ENCODE results near the gene COL23A1.

COL23A1 gene

GRCh38 chr5:178440181-178440580, 150.0 kb downstream of the COL23A1 start:
- H3K9me3 Mint-ChIP-seq: peaks cover 4% of the 10 kb centered on the region
- no peak for TF ChIP-seq CTCF (IDR thresholded peaks at IDR 0.05)
- H3K36me3 Mint-ChIP-seq (ENCODE audit: low read depth): no peaks in the 10 kb centered on the region
- H3K4me1 Mint-ChIP-seq: peaks cover 80% of the 10 kb centered on the region
- H3K27ac Mint-ChIP-seq: no peak overlapping the region
- DNase-seq: no peak
- H3K27me3 Mint-ChIP-seq (ENCODE audit: low read depth, poor library complexity): peaks cover 5% of the 10 kb centered on the region
- H3K4me3 Mint-ChIP-seq: no peak overlapping the region

- peaks cover 4% of the 10 kb centered on the region for H3K27me3 Mint-ChIP-seq (ENCODE audit: low read depth, poor library complexity)
- peaks cover 4% of the 10 kb centered on the region for H3K9me3 Mint-ChIP-seq
- DNase-seq: no peak
- H3K27ac Mint-ChIP-seq: peak overlapping the region; percentile 36
- H3K4me3 Mint-ChIP-seq: no peak overlapping the region
- peaks cover 85% of the 10 kb centered on the region for H3K4me1 Mint-ChIP-seq
- TF ChIP-seq CTCF (IDR thresholded peaks at IDR 0.05): no peak
- H3K36me3 Mint-ChIP-seq (ENCODE audit: low read depth): no peaks in the 10 kb centered on the region
These were observed 150.6 kb downstream of the COL23A1 start for GRCh38 chr5:178439493-178440180.

- no peaks in the 10 kb centered on the region for H3K9me3 Mint-ChIP-seq
- DNase-seq: no peak
- no peak overlapping the region for H3K27ac Mint-ChIP-seq
- TF ChIP-seq CTCF (IDR thresholded peaks at IDR 0.05): no peak
- peaks cover 8% of the 10 kb centered on the region for H3K27me3 Mint-ChIP-seq (ENCODE audit: low read depth, poor library complexity)
- no peak overlapping the region for H3K4me3 Mint-ChIP-seq
- H3K36me3 Mint-ChIP-seq (ENCODE audit: low read depth): no peaks in the 10 kb centered on the region
- peaks cover 88% of the 10 kb centered on the region for H3K4me1 Mint-ChIP-seq
These were observed 151.4 kb downstream of the COL23A1 start for GRCh38 chr5:178438796-178439195.

- Mint-ChIP-seq H3K27ac (no peak overlapping the region), H3K4me3 (no peak overlapping the region), H3K9me3 (no peaks in the 10 kb centered on the region), H3K36me3 (ENCODE audit: low read depth) (no peaks in the 10 kb centered on the region), H3K4me1 (peaks cover 92% of the 10 kb centered on the region), H3K27me3 (ENCODE audit: low read depth, poor library complexity) (peaks cover 12% of the 10 kb centered on the region)
- no peak for TF ChIP-seq CTCF (IDR thresholded peaks at IDR 0.05)
- DNase-seq: no peak
These were observed 152.7 kb downstream of the COL23A1 start for GRCh38 chr5:178437386-178438075.

- Mint-ChIP-seq H3K36me3 (ENCODE audit: low read depth) (no peaks in the 10 kb centered on the region), H3K4me1 (peaks cover 92% of the 10 kb centered on the region), H3K9me3 (peaks cover 3% of the 10 kb centered on the region), H3K27ac (no peak overlapping the region), H3K27me3 (ENCODE audit: low read depth, poor library complexity) (peaks cover 15% of the 10 kb centered on the region), H3K4me3 (no peak overlapping the region)
- TF ChIP-seq CTCF (IDR thresholded peaks at IDR 0.05): no peak
- no peak for DNase-seq
These were observed 153.8 kb downstream of the COL23A1 start for GRCh38 chr5:178436326-178436940.

All from nephron progenitor cell (in vitro differentiated cells).